Hematopoietic multipotent progenitor cell treated with erythropoietin and hydrocortisone succinate and interleukin-3 and kit ligand, for 15 days (in vitro differentiated cells): Measurements from ENCODE around the gene ZNF469.

Source experiments
- DNase-seq: peaks from one replicate; pipeline ENCODE4 v3.0.0-alpha.2; 2015; ENCODE audit warnings: low spot score

The ZNF469 gene

DNA sequence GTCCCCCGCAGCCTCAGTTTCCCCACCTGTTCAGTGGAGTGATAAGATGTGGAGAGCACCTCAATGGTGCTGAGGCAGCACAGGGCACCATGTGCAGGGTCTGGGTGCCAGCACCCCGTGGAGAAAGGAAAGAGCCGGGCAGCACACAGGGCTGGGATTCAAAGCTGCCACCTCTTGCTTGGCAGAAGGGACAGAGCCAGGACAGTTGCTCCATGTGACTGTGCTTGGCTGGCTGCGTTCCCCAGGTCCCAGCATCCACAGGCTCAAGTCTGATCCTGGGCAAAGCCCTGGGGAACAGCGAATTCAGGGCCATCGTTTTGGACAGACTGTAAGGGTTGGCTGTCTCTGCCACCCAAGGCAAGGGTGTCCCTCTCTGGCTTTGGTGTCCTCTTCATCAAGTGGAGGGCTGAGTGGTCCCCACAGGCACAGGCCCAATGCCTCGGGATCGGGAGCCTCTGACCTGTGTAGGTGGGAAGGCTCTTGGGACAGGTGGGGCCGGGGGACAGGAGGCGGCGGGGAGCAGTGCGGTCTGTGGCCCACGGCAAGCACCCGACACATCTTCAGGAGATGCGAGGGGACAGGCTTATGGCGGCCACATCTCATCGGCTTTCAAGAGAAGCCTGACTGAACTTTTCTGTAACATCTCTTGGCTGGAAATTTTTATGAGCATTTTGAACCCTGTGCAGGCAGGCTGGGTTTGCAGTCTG, 8.5 kb downstream of the ZNF469 start:
- no peak for DNase-seq

DNA sequence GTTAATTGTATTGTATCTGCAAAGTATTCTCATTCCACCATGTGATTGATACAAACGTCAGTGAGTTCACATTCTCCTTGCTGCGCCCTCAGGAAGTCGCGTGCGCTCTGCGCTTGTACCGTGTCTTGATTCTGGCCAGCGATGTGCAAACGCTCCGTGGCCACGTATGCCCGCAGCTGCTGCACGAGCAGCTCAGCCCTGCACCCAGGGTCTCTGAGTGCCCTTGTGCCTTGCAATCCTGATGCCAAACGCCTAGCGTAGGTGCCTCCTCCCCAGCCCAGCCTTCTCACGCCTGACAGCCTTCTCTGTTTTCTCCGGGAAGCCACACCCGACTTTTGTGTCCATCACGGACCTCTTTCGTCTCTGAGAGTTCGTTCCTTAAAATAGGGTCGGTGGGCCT, 9.4 kb downstream of the ZNF469 start:
- DNase-seq, result no peak

DNA sequence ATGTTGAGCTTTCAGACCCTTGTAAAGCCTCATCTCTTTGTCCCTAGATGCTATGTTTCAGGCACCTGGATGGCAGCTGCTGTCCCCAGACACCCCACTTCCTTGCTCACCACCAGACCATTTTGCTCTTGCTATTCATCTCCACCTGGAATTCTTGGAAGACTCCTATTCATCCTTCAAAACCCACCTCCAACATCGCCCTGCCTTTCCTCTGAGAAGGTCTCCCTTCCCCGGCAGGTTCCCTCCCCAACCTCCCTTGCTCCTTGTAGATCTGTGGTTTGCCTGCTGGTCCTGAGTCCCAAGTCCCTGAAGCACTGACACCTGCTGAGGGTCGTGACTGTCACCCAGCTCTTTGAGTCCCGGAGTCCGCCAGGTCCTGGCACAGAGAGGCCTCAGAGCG, 9.9 kb downstream of the ZNF469 start:
- no peak for DNase-seq

DNA sequence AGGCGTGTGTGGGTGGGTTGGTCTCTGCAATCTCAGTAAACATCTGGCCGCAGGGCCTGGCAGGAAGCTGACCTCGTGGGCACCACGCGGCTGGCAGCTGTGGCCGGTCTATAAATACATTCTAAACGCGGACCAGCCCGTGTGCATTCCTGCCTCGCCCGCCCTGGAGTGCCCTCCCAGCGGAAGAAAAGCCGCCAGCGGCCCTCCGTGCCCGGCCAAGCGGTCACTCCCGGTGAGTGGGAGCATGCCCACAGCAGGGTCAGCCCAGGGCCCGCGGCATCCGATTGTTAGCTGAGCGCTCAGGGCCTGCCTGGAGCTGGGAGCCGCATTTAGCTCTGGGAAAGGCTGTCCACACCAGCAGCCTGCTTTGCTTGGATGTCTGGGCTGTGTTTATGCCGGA, 10.3 kb downstream of the ZNF469 start:
- no peak for DNase-seq

DNA sequence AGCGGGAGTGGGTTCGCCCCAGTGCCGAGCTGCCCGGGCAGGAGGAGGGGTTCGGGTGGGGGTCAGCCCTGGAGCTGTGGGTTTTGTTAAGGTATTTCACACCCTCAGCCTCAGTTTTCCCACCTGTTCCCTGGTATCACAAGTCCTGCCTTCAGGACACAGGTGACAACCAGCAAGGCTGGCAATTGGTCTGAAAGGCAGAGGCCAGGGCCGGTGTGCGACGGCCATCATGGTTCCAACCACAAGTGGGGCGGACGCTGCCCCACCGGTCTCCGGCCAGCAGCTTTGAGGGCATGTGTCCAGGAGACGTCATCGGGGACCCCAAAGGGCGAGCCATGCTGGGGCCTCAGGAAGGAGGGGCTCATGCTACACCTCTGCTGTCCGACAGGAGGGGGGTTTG, 10.8 kb downstream of the ZNF469 start:
- DNase-seq, result no peak

DNA sequence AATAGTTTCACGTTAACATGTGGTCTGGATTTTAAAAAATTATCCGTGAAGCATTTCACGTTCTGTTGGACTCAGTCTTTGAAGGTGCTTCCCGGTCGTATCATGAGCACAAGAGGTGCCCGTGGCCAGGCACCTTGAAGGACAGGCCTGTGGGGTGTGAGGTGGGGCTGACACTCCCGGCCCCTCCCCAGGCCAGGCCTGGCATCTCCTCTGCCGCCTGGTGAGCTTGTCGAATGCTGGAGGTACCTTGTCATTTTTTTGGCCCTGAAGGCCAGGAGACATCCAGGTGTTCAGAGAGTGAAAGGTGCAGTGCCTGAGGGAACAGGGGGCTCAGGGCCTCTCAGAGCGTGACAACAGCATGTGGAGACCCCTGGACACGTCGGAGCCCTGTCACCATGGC, 11.7 kb downstream of the ZNF469 start:
- no peak for DNase-seq

DNA sequence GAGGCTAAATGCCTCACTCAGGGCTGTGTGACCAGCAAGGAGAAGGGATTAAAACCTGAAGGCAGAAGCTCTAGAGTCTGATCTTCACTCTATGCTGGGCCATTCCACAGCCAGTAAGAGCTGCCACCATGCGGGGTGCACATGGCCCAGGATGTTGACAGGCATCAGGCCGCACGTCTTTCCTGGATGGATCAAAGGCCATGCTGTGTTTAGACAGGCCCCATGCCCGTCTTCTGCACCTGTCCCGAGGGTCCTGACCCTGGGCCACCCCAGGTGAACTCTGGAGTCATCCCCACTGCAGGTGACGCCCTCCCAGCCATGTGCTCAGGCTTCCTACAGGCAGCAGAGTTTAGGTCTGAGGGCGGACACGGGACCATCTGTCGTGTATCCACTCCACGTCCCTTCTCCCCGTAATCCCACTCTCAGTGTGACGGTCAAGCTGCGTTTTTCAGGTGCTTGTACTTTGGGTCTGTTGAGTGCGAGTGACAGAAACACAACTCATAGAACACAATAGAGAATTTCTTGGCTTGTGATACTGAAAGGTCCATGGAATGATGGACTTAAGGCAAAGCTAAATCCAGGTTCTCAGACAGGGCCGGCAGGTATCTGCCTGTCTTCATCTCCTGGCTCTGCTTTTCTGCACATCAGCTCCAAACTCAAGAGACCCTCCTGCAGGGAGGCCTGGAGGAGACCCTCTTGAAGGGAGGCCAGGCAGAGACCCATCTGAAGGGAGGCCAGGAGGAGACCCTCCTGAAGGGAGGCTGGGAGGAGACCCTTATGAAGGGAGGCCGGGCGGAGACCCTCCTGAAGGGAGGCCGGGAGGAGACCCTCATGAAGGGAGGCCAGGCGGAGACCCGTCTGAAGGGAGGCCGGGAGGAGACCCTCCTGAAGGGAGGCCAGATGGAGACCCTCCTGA, 13.2 kb downstream of the ZNF469 start:
- no peak for DNase-seq

DNA sequence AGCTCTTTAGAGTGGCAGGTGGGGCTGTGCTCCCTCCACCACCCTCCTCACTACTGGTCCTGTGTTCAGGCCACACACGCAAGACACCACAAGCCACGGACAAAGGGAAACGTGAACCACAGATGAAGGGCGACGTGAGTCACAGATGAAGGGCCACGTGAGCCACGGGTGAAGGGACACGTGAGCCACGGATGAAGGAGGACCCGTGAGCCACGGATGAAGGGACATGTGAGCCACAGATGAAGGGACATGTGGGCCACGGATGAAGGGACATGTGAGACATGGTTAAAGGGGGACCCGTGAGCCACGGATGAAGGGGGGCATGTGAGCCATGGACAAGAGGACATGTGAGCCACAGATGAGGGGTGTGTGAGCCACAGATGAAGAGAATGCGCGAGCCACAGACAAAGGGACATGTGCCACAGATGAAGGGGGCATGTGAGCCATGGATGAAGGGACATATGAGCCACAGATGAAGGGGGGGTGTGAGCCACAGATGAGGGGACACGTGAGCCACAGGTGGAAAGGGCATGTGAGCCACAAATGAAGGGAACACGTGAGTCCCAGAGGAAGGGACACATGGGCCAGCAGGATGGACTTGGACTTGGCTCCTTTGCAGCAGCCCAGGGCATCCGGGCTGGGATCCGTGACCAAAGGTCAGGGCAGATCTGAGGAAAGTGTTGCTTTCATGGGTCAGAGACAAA, 15.6 kb downstream of the ZNF469 start:
- no peak for DNase-seq

DNA sequence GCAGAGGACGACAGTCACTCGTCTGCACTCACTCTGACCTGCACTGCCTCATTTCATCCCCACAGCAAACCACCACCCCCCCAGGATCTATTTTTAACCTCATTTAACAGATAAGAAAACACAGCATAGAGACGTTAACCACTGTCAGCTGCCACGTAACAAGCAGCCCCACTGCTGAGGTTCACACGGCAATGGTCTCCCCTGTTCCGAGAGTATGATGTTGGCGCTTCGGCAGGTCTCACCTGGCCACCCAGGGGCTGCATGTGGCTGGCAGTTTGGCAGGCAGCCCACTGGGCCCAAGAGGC, 16.1 kb downstream of the ZNF469 start:
- no peak for DNase-seq

DNA sequence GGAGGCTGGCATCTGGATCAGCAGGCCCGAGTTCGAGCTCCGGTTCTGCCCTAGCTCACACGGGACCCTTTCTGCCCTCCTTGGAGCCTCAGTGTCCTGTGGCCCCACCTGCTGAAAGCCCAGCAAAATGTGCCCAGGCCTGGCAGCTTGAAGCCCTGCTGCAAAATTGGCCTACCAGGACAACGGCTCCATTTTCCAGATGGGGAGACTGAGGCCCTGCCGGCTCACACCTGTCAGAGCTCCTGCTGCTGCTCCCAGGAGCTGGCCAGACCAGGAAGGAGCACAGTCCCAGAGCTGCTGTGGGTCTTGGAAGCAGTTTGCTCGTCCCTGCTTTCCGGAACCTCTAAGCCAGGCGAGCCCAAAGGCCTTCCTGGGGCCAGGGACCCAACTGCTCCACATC, 17.4 kb downstream of the ZNF469 start:
- DNase-seq, result no peak

DNA sequence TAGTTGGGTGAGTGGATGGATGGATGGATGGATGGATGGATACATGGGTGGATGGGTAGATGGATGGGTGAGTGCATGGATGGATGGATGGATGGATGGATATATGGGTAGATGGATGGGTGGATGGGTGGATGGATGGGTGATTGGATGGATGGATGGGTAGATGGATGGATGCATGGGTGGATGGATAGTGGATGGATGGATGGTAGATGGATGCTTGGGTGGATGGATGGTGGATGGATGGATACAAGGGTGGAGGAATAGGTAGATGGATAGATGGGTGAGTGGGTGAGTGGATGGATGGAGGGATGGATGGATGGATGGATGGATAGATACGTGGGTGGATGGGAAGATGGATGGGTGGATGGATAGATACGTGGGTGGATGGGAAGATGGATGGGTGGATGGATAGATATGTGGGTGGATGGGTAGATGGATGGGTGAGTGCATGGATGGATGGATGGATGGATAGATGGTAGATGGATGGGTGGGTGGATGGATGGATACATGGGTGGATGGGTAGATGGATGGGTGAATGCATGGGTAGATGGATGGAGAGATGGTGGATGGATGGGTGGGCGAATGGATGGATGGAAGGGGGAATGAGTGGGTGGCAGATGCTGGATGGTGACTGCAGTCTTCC, 19.0 kb downstream of the ZNF469 start:
- no peak for DNase-seq

DNA sequence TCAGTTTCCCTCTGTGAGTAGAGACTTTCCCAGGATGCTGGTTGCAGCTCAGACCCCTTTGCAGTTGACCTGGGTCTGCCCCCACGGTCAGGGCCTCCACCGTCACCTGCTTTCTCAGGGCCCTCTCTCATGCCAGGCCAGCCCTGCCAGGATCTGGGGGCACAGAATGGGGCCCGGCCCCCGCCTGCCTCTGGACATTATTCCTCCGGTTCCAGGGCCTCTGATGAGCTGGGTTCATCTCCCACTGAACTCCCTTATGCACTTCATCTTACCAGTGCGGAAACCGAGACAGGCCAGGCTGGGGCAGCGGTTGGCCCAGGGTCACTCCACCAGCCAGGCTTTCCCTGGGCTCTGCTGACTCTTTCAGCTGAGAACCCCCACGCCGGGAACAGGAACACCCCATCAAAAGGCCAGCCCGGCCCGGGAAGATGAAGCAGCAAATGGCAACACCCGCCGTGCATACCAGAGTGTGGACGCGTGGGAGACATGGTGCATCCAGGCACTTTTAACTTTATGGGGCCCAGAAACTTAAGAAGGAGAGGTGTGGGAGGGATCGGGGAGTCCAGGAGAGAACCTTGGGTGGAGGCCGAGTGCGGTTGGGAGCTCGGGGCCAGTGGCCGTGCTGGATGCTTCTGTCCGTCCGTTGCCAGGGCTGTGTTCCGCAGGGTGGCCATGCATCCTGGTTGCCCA, 19.9 kb downstream of the ZNF469 start:
- DNase-seq, result no peak

DNA sequence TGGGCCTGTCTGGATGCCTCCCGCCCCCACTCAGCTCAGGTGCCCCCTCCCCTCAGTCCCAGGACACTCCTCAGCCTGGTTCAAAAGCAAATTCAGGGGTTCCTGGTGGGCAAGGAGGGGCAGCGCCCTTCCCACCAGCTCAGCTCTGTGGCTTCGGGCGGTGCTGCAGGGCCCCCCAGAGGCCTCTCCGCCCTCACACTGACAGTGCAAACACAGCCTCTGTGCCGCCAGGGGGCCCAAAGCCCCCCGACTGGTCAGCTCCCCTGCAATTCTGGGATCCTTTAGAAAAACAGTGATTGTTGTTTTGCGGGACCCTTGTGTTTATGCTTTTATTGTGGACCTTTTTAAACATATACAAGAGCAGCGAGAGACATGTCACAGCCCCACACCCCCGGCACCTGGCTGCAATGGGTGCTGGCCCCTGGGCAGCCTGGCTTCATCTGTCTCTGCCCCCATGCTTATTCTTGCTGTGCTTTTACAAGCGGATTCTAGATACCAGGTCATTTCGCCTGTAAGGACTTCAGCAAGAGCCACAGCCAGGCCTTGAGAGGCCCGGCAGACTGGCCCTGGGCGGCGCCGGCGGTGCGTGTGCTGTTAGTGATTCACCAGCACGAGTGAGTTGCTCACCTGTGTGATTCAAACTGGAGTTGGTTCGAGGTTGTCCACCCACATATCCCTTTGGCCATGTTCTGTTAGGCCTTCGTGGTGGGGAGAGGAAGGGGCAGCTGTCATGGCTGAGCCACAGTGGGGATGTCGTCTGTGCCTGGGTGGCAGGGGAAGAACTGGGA, 21.2 kb downstream of the ZNF469 start:
- DNase-seq, result no peak

DNA sequence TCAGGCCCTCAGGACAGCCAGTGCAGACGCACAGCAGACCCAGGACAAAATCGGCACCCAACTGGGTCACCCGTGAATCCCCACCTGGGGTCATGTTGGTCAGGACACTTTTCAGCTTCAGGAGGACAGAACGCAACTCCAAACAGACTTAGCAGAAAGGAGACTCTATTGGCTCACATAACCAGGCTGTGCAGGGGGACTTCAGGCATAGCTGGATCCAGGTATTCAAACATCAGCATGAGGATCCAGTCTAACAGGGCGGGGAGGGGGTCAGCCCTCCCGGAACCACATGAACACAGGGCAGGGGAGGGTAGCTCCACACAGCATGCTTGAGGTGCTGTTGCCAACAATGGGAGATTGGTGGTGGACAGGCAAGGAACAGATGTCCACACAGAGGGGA, 22.0 kb downstream of the ZNF469 start:
- no peak for DNase-seq

DNA sequence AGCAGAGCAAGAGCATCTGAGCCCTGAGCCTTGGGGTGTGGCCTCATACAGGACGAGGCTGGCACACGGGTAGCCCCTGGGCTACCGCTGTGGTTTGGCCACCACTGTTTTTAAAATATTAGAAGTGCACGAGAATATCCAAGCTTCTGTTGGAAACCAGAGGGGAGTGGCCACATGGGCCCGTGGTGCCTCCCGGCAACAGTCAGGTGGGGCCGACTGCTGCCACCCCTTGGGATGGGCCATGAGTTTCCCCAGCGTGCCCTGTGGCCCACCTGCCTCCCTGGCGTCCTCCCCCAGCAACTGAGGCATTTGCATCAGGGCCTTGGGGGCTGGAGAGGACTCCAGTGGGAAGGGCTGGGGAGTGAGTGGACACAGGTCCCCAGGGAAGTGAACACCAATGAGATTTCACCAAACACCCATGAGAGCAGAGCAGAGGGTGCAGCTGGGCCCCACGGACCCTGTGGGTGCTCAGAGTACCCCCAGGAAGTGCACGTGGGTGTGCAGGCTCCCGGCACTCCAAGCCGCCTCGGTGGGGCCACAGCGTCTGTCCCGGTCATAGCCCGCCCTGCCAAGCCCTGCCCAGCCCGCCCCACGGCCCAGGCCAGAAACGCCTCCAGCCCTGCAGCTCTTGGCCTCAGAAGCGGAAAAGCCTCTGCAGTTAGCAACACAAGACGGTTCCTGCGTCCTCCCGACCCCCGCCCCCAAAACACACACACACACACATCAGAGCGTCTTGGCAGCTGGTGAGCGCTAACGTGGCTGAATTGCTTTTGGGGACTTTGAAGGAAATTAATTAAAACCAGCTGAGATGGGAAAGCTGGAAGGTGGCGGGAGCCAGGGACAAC, 22.7 kb downstream of the ZNF469 start:
- DNase-seq, result no peak

DNA sequence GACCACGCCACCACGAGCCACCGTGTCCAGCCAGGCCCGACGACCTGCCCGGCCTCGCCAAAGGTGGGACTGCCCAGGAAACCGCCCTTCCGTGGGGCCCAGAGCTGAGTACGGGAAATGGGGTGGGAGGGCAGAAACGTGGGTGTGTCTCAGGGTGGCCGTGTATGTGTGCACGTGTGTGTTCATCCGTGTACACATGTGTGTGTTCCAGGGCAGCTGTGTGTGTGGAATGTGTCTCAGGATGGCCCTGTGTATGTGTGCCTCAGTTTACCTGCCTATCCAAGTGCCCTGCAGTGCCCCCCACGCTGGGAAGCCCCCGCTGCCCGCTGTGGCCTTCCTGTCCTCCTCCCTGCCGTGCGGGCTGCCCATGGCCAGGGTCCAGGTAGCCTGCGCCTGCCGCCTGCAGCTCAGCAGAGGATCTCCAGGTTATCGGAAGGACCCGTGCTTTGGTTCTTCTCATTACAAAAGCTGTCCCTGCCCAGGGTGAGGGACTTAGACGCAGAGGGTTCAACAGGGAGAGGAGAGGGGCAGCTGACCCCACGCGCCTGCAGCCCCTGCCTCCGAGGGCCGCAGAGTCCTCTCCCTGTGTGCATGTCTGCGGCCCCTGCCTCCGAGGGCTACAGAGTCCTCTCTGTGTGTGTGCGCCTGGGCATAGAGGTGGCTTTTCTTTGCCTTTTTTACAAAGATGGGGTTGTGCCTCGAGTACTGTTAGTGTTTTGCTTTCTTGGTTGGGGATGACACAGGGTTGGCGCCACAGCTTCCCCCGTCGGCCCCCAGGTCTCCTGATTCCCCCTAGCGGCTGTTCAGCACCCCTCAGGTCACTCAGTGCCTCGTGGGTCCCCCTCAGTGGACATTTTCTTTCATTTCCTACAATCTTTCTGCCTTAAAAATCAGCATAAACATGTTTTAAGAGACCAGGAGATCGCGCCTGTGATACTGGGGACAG, 23.6 kb downstream of the ZNF469 start:
- no peak for DNase-seq

DNA sequence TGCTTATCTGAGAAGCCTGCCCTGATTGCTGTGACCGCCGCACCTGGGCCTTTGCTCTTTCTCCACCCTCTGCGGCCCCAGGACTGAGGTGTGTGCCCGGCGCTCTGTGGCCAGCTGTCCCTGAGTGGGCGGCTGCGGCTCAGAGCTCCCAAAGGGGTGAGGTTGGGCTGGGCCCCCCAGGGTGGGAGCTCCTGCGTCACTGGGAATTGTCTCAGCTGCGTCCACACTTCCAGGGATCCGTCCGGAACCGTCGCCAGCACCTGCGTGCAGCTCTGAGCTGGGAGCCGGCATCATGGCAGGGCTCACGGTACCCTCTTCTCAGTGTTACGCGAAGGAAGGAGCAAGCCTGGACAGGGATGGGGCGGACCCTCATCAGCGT, 24.3 kb downstream of the ZNF469 start:
- DNase-seq, result no peak

DNA sequence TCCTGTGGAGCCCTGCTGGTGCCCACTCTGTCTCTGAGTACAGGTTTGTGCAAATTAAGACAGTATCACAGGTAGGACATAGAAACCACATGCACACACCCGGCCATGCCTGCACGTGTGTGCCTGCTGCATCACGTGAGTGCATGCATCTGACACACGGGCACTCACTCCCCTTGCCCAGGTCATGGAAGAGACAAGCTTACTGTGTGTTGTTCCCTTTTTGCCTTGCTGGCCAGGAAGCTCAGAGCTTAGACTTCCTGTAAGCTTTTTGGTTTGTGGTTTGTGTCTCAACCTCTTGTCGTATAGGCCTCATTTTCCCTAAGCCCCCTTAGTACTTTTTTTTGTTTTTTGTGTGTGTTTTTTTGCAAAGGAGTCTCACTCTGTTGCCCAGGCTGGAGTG, 25.0 kb downstream of the ZNF469 start:
- DNase-seq, result no peak

DNA sequence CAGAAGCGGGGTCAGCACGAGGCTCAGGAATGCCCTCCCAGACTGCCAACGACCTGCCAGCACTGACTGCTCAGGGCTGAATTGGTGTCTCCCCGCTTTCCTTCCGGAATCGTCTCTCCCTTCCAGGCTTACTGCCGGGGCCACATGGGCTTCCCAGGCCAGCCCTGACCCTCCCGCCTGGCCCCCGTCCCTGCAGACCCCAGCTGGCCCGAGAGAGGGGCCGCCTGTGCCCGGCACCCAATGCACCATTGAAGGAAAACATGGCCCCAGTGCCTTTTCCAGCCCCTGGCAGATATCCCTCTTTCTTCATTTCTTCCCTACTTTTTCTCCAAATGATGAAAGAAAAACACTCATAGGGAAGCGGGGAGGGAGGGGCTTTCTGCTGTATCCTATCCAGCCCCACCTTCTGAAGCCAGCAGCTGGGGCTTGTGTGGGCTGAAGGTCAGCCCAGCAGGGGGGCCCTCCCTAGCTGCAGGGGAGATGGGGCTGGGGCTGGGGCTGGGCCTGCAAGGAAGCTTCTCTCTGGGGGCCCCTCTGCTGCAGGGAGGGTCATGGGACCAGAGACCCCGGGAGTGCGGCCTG, 25.9 kb downstream of the ZNF469 start:
- no peak for DNase-seq
